H9 (cell line): ENCODE measurements around the gene GARNL3. TPM values are rescaled to one million over a fixed set of nuclear protein-coding genes. Genes with fewer than 3 reads are reported as not detected.

Experiments
- DNase-seq: peaks from one replicate; pipeline ENCODE4 v3.0.0-alpha.2; 2017
- H2AFZ ChIP-seq: one replicate; pipeline ENCODE4 v1.6.1; 2013; ENCODE audit warnings: mild to moderate bottlenecking, low read length, control low read depth, moderate library complexity
- H2AK5ac ChIP-seq: 2 replicates; pipeline ENCODE4 v1.6.1; 2013; ENCODE audit warnings: low read length, control low read depth, mixed read lengths; ENCODE audit not compliant: insufficient read length
- H2BK120ac ChIP-seq: one replicate; pipeline ENCODE4 v1.6.1; 2013; ENCODE audit warnings: low read depth, mild to moderate bottlenecking, low read length, control low read depth, inconsistent platforms; ENCODE audit not compliant: poor library complexity, severe bottlenecking
- H2BK12ac ChIP-seq: 2 replicates; pipeline ENCODE4 v1.6.1; 2013; ENCODE audit warnings: low read length, control low read depth, mixed read lengths, low read depth; ENCODE audit not compliant: insufficient read length
- H2BK15ac ChIP-seq: 2 replicates; pipeline ENCODE4 v1.6.1; 2013; ENCODE audit warnings: low read depth, low read length, control low read depth
- H2BK20ac ChIP-seq: one replicate; pipeline ENCODE4 v1.6.1; 2013; ENCODE audit warnings: low read depth, mild to moderate bottlenecking, low read length, control low read depth, inconsistent platforms; ENCODE audit not compliant: poor library complexity, severe bottlenecking
- H2BK5ac ChIP-seq: 2 replicates; pipeline ENCODE4 v1.6.1; 2013; ENCODE audit warnings: low read length, control low read depth, mixed read lengths; ENCODE audit not compliant: insufficient read length
- H3K14ac ChIP-seq: 2 replicates; pipeline ENCODE4 v1.6.1; 2013; ENCODE audit warnings: low read length, control low read depth; ENCODE audit not compliant: insufficient read depth
- H3K18ac ChIP-seq: 2 replicates; pipeline ENCODE4 v1.6.1; 2013; ENCODE audit warnings: low read depth, mild to moderate bottlenecking, mixed read lengths, low read length, control low read depth; ENCODE audit not compliant: insufficient read length
- H3K23ac ChIP-seq: 2 replicates; pipeline ENCODE4 v1.6.1; 2013; ENCODE audit warnings: low read length, control low read depth, mixed read lengths, low read depth; ENCODE audit not compliant: insufficient read length
- H3K23me2 ChIP-seq: 2 replicates; pipeline ENCODE4 v1.6.1; 2013; ENCODE audit warnings: low read depth, mild to moderate bottlenecking, mixed read lengths, low read length, control low read depth; ENCODE audit not compliant: insufficient read length, poor library complexity, severe bottlenecking
- H3K27ac ChIP-seq: 2 replicates; pipeline ENCODE4 v1.5.1; 2013; ENCODE audit warnings: low read length, control low read depth, mixed read lengths, low read depth; ENCODE audit not compliant: insufficient read length
- H3K27me3 ChIP-seq: 2 replicates; pipeline ENCODE4 v1.6.1; 2013; ENCODE audit warnings: low read length, control low read depth, inconsistent platforms; ENCODE audit not compliant: insufficient read depth
- H3K4ac ChIP-seq: 2 replicates; pipeline ENCODE4 v1.6.1; 2013; ENCODE audit warnings: low read depth, mild to moderate bottlenecking, control low read depth, inconsistent platforms, low read length, moderate library complexity
- H3K4me1 ChIP-seq: 2 replicates; pipeline ENCODE4 v1.6.1; 2013; ENCODE audit warnings: low read length, control low read depth, inconsistent platforms; ENCODE audit not compliant: insufficient read depth
- H3K4me2 ChIP-seq: 2 replicates; pipeline ENCODE4 v1.6.1; 2013; ENCODE audit warnings: low read length, control low read depth, mixed read lengths; ENCODE audit not compliant: insufficient read length, insufficient read depth
- H3K56ac ChIP-seq: 2 replicates; pipeline ENCODE4 v1.6.1; 2013; ENCODE audit warnings: low read depth, mild to moderate bottlenecking, mixed read lengths, low read length, control low read depth; ENCODE audit not compliant: insufficient read length
- H3K79me1 ChIP-seq: 2 replicates; pipeline ENCODE4 v1.6.1; 2013; ENCODE audit warnings: low read depth, mild to moderate bottlenecking, moderate library complexity, low read length, control low read depth, inconsistent platforms; ENCODE audit not compliant: insufficient read depth, poor library complexity, severe bottlenecking
- H3K79me2 ChIP-seq: 2 replicates; pipeline ENCODE4 v1.6.1; 2013; ENCODE audit warnings: low read length, control low read depth, inconsistent platforms; ENCODE audit not compliant: insufficient read depth
- H3K9ac ChIP-seq: 2 replicates; pipeline ENCODE4 v1.6.1; 2013; ENCODE audit warnings: low read length, control low read depth, mixed read lengths; ENCODE audit not compliant: insufficient read length; ENCODE audit errors: extremely low read depth
- H3K9me3 ChIP-seq: one replicate; pipeline ENCODE4 v1.6.1; 2013; ENCODE audit warnings: low read depth, low read length, inconsistent platforms; ENCODE audit not compliant: control insufficient read depth
- H3T11ph ChIP-seq: one replicate; pipeline ENCODE4 v1.6.1; 2013; ENCODE audit warnings: mild to moderate bottlenecking, low read length, control low read depth, inconsistent platforms
- H4K20me1 ChIP-seq: one replicate; pipeline ENCODE4 v1.6.1; 2013; ENCODE audit not compliant: control insufficient read depth, insufficient read length, insufficient read depth
- H4K5ac ChIP-seq: 2 replicates; pipeline ENCODE4 v1.6.1; 2013; ENCODE audit warnings: low read depth, mild to moderate bottlenecking, mixed read lengths, low read length, control low read depth; ENCODE audit not compliant: insufficient read length
- H4K8ac ChIP-seq: replicated peaks from 2 replicates; pipeline ENCODE4 v1.6.1; 2013; ENCODE audit warnings: low read length, control low read depth, mixed read lengths, low read depth; ENCODE audit not compliant: insufficient read length
- H4K91ac ChIP-seq: 2 replicates; pipeline ENCODE4 v1.6.1; 2013; ENCODE audit warnings: low read depth, mild to moderate bottlenecking, moderate library complexity, mixed read lengths, low read length, control low read depth; ENCODE audit not compliant: insufficient read length
- H3K27ac Mint-ChIP-seq, 3 experiments: 2 replicates in 2 of 3; 3 replicates in 1 of 3; pipeline ENCODE4 v1.8.0; 2020 to 2021; ENCODE audit warnings: mixed read lengths in 3 of 3, mild to moderate bottlenecking in 1 of 3, moderate library complexity in 1 of 3
- H3K27me3 Mint-ChIP-seq: 2 replicates; pipeline ENCODE4 v1.8.0; 2021; ENCODE audit warnings: low read depth, mild to moderate bottlenecking, moderate library complexity, mixed read lengths
- H3K36me3 Mint-ChIP-seq, 3 experiments: 2 replicates in 2 of 3; 3 replicates in 1 of 3; pipeline ENCODE4 v1.8.0; 2020 to 2021; ENCODE audit warnings: low read depth in 3 of 3, mixed read lengths in 3 of 3; ENCODE audit not compliant: insufficient read depth in 1 of 3
- H3K4me1 Mint-ChIP-seq, 2 experiments: 2 replicates each; pipeline ENCODE4 v1.8.0; 2020; ENCODE audit warnings: mixed read lengths in 2 of 2
- H3K4me3 Mint-ChIP-seq, 2 experiments: 2 replicates in 1 of 2; 3 replicates in 1 of 2; pipeline ENCODE4 v1.8.0; 2020 to 2021; ENCODE audit warnings: mild to moderate bottlenecking in 2 of 2, mixed read lengths in 2 of 2, moderate library complexity in 1 of 2
- H3K9me3 Mint-ChIP-seq, 2 experiments: 2 replicates in 1 of 2; 3 replicates in 1 of 2; pipeline ENCODE4 v1.8.0; 2020; ENCODE audit warnings: mild to moderate bottlenecking in 2 of 2, mixed read lengths in 2 of 2, moderate library complexity in 1 of 2
- CTCF ChIP-seq: fragments of 200-600 bp; sonication (generic); conservative IDR thresholded peaks from 3 replicates; pipeline ENCODE4 v1.8.0; 2021; ENCODE audit warnings: antibody characterized with exemption, mild to moderate bottlenecking
- WGBS: extraction: QIAGEN DNeasy Blood & Tissue Kit; methylation state at CpG from one replicate; pipeline ENCODE4 v1.1.7; 2013; ENCODE audit warnings: missing lambda C conversion rate, low lambda C conversion rate, mixed read lengths; ENCODE audit not compliant: insufficient read length; ENCODE audit errors: extremely low coverage; 5-methylcytosine and 5-hydroxymethylcytosine counted together
- total RNA-seq: library from RNA; stranded (reverse); gene quantifications from 2 replicates; pipeline ENCODE4 v1.2.1, GENCODE V29; 2021

The GARNL3 gene
- total RNA-seq, 1 experiment from 2014 or later: 8.7 TPM

- TF ChIP-seq CTCF: no peak
These were observed 44.3 kb downstream of the GARNL3 start for GRCh38 chr9:127308652-127309434.

More at GRCh38 chr9:127308652-127309434, 44.3 kb downstream of the GARNL3 start:
- Histone ChIP-seq H2BK120ac (no peak overlapping the region), H3T11ph (no peak overlapping the region), H2BK20ac (no peak overlapping the region), H3K23me2 (no peaks in the 10 kb centered on the region), H3K14ac (no peak overlapping the region), H2BK12ac (no peak overlapping the region), H2BK15ac (no peak overlapping the region), H4K91ac (no peak overlapping the region), H3K79me1 (no peaks in the 10 kb centered on the region), H2BK5ac (no peak overlapping the region), H3K27ac (no peak overlapping the region), H3K79me2 (no peaks in the 10 kb centered on the region), H4K8ac (no peak overlapping the region), H3K23ac (no peak overlapping the region), H4K20me1 (no peaks in the 10 kb centered on the region), H3K56ac (no peak overlapping the region), H3K9me3 (no peaks in the 10 kb centered on the region), H3K4me2 (no peak overlapping the region), H3K9ac (no peak overlapping the region), H2AFZ (no peak overlapping the region), H2AK5ac (no peak overlapping the region), H3K4me1 (no peaks in the 10 kb centered on the region), H3K18ac (no peak overlapping the region), H4K5ac (no peak overlapping the region), H3K4ac (no peak overlapping the region), H3K27me3 (no peaks in the 10 kb centered on the region)
- H3K4me1 Mint-ChIP-seq: peaks cover 4 to 7% of the 10 kb centered on the region in 2 experiments
- H3K27me3 Mint-ChIP-seq: no peaks in the 10 kb centered on the region
- no peak overlapping the region for H3K4me3 Mint-ChIP-seq
- H3K27ac Mint-ChIP-seq: no peak overlapping the region
- no peaks in the 10 kb centered on the region for H3K9me3 Mint-ChIP-seq
- H3K36me3 Mint-ChIP-seq: peaks cover 0 to 4% (median 0%) of the 10 kb centered on the region in 3 experiments; a peak in 2 of 7 replicates
- WGBS: no CpG with 5 or more reads among the region's 3 CpGs
- no peak for DNase-seq
